Endothelial cell of umbilical vein (primary cell): Measurements from ENCODE around the gene USP35. TPM values are rescaled to one million over a fixed set of nuclear protein-coding genes. Genes with fewer than 3 reads are reported as not detected.

Source experiments
- BruUV-seq: library from RNA; stranded (reverse); fragments of 400-500 nt; replicated peaks from 2 replicates; lab custom pipeline; 2021; lab: Mats Ljungman, UMichigan
- CTCF ChIA-PET: fragments of 300-600, 350-600 bp; sonication (Branson Sonifier 250); formaldehyde crosslinking; loops from one replicate; lab custom pipeline; 2021; ENCODE audit warnings: antibody characterized with exemption, inconsistent platforms; lab: Charles Lee
- POLR2A ChIA-PET: fragments of 300-600, 350-600 bp; sonication (Branson Sonifier 250); formaldehyde crosslinking; loops from one replicate; lab custom pipeline; 2021; ENCODE audit warnings: antibody characterized with exemption, inconsistent platforms; lab: Charles Lee
- DNase-seq: peaks from one replicate; pipeline ENCODE4 v3.0.0-alpha.2; 2011; ENCODE audit warnings: low read depth, low spot score
- FAIRE-seq: peaks from 2 replicates; lab custom pipeline; 2011; peaks lifted over from hg19 to GRCh38; lab: Jason Lieb, UNC
- H2AFZ ChIP-seq: 2 replicates; pipeline ENCODE4 v1.6.0; 2012; ENCODE audit warnings: low read depth, low read length, control low read depth, inconsistent platforms
- H3K27ac ChIP-seq: 2 replicates; pipeline ENCODE4 v1.5.1; 2011; ENCODE audit warnings: low read depth, mild to moderate bottlenecking, control low read depth, low read length, moderate library complexity; ENCODE audit not compliant: insufficient read depth
- H3K27me3 ChIP-seq, 2 experiments: 2 replicates each; pipeline versions ENCODE4 v1.6.0 to v1.6.1; 2011; ENCODE audit warnings: low read length in 2 of 2, mixed read lengths in 1 of 2; ENCODE audit not compliant: control insufficient read depth in 2 of 2, insufficient read depth in 2 of 2
- H3K36me3 ChIP-seq, 2 experiments: 2 replicates in 1 of 2; 3 replicates in 1 of 2; pipeline ENCODE4 v1.5.1; 2011; ENCODE audit warnings: low read length in 2 of 2, mild to moderate bottlenecking in 1 of 2, moderate library complexity in 1 of 2; ENCODE audit not compliant: control insufficient read depth in 2 of 2, insufficient read depth in 2 of 2; ENCODE audit errors: extremely low read depth in 1 of 2
- H3K4me1 ChIP-seq: 3 replicates; pipeline ENCODE4 v1.5.1; 2011; ENCODE audit warnings: mild to moderate bottlenecking, low read length; ENCODE audit not compliant: control insufficient read depth, insufficient read depth; ENCODE audit errors: extremely low read depth
- H3K4me2 ChIP-seq: 2 replicates; pipeline ENCODE4 v1.6.1; 2011; ENCODE audit warnings: low read length, control low read depth, mixed read lengths; ENCODE audit not compliant: insufficient read depth
- H3K4me3 ChIP-seq, 3 experiments: fragments of 200-600 bp in 1 of 3; sonication (generic), shearing (Covaris generic) in 1 of 3; replicated peaks in 1 of 3; 2 replicates each; pipeline ENCODE4 v1.5.1; 2011 to 2016; ENCODE audit warnings: control low read depth in 3 of 3, low read length in 3 of 3, mild to moderate bottlenecking in 2 of 3, inconsistent platforms in 1 of 3, low read depth in 1 of 3, moderate library complexity in 1 of 3; ENCODE audit not compliant: insufficient read depth in 1 of 3
- H3K79me2 ChIP-seq: 2 replicates; pipeline ENCODE4 v1.6.0; 2012; ENCODE audit warnings: low read length, inconsistent platforms; ENCODE audit not compliant: control insufficient read depth, insufficient read depth
- H3K9ac ChIP-seq: replicated peaks from 2 replicates; pipeline ENCODE3; 2011; ENCODE audit warnings: low read length, control low read depth; ENCODE audit not compliant: insufficient read depth; ENCODE audit errors: extremely low read depth
- H3K9me1 ChIP-seq: replicated peaks from 3 replicates; pipeline ENCODE4 v1.6.0; 2011; ENCODE audit warnings: mild to moderate bottlenecking, low read length; ENCODE audit not compliant: control insufficient read depth, insufficient read depth; ENCODE audit errors: extremely low read depth
- H3K9me3 ChIP-seq: replicated peaks from 2 replicates; pipeline ENCODE4 v1.5.1; 2012; ENCODE audit warnings: low read length, inconsistent platforms; ENCODE audit not compliant: control insufficient read depth, insufficient read depth
- H4K20me1 ChIP-seq: replicated peaks from 2 replicates; pipeline ENCODE3; 2011; ENCODE audit warnings: mild to moderate bottlenecking, low read length; ENCODE audit not compliant: control insufficient read depth, insufficient read depth; ENCODE audit errors: extremely low read depth
- EZH2 ChIP-seq: IDR thresholded peaks from 2 replicates; pipeline ENCODE4 v1.6.1; 2012; ENCODE audit warnings: borderline replicate concordance, low read depth, mild to moderate bottlenecking, moderate library complexity, low read length, inconsistent platforms; ENCODE audit not compliant: severe bottlenecking
- GATA2 ChIP-seq: IDR thresholded peaks from 2 replicates; pipeline ENCODE4 v1.7.0; 2011; ENCODE audit warnings: low read depth, mild to moderate bottlenecking, moderate library complexity, mixed read lengths, low read length; ENCODE audit not compliant: insufficient read length, insufficient read depth
- JUN ChIP-seq: IDR thresholded peaks from 2 replicates; pipeline ENCODE4 v1.6.1; 2011; ENCODE audit warnings: borderline replicate concordance, low read depth; ENCODE audit not compliant: insufficient read length, insufficient read depth
- dilution Hi-C: fragments of 300-500 bp; cut with MboI; formaldehyde crosslinking; loops from one replicate; pipeline ENCODE4 v1.15.0; 2019; ENCODE audit warnings: low sequenced_read_pairs; ENCODE audit not compliant: extremely low pct_ligation_motif_present
- intact Hi-C: fragments of 100-400 bp; cut with micrococcal nuclease; formaldehyde crosslinking; loops from one replicate; pipeline ENCODE4 v1.10.0; 2022
- polyA plus RNA-seq, 4 experiments: library from polyadenylated mRNA; depleted of rRNA in 3 of 4; stranded (reverse) in 3 of 4; unstranded in 1 of 4; fragments of >200 nt; gene quantifications; 2 replicates each; pipeline versions ENCODE4 v1.2.1 to v1.2.3, GENCODE V29; 2011 to 2012; ENCODE audit warnings: missing spikeins in 1 of 4
- total RNA-seq: library from RNA; stranded (reverse); gene quantifications from 2 replicates; pipeline ENCODE4 v1.2.3, GENCODE V29; 2021
- TF ChIP-seq, protein P1 (sequence below): IDR thresholded peaks from 2 replicates; pipeline ENCODE4 v1.6.1; 2011; ENCODE audit not compliant: insufficient read depth, insufficient read length

USP35 gene
- total and polyA plus RNA-seq, 2 donors (not counting 3 experiments of a cell fraction or from before 2014, with no cell fraction given) = 8.9 to 12.4 TPM

DNA sequence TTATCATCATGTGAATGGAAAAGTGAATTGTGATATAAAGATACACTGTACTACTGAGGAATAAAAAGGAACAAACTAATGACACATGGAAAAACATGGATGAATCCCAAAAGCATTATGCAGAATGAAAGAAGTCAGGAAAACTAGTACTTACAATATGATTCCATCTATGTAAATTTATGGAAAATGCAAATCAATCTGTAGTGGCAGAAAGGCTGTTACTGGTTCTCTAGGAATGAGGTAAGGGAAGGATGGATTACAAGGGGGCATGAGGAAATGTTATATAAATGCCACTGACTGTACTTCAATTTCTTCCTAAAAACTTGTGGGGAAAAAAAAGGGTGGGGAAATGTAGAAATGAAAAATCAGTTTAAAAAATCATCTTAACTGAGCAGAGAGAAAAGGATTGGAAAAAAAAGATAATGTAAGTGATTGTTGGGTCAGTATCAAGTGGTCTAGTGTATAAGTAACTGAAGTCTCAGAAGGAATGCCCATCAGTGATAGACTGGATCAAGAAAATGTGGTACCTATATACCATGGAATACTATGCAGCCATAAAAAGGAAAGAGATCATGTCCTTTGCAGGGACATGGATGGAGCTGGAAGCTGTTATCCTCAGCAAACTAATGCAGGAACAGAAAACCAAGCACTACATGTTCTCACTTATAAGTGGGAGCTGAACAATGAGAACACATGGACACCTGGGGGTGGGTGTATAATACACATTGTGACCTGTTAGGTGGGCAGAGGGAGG lies 48.8 kb downstream of the USP35 start:
- DNase-seq (no peak), FAIRE-seq (no peak)
- Histone ChIP-seq H3K36me3 (no peaks in the 10 kb centered on the region), H3K9me3 (no peaks in the 10 kb centered on the region), H2AFZ (no peak overlapping the region), H3K9ac (no peak overlapping the region), H3K4me3 (no peak overlapping the region), H3K27me3 (no peaks in the 10 kb centered on the region), H3K4me2 (no peak overlapping the region), H3K27ac (no peak overlapping the region), H4K20me1 (no peaks in the 10 kb centered on the region), H3K4me1 (no peaks in the 10 kb centered on the region), H3K9me1 (no peaks in the 10 kb centered on the region), H3K79me2 (peaks cover 4% of the 10 kb centered on the region)
- intact Hi-C loops (no loop called here), dilution Hi-C loops (no loop called here)
- POLR2A ChIA-PET = no interaction called here
- CTCF ChIA-PET = interaction anchor here (0.8 to 3.1 kb wide), 3 partner anchors 9 to 327 kb away, joined by 3 to 21 read pairs (median 9); no protein-coding TSS in a partner anchor
- TF ChIP-seq GATA2 (no peak), EZH2 (no peak), JUN (no peak)
- TF ChIP-seq, protein P1, sequence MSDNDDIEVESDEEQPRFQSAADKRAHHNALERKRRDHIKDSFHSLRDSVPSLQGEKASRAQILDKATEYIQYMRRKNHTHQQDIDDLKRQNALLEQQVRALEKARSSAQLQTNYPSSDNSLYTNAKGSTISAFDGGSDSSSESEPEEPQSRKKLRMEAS = no peak
- no TSS peak for BruUV-seq

DNA sequence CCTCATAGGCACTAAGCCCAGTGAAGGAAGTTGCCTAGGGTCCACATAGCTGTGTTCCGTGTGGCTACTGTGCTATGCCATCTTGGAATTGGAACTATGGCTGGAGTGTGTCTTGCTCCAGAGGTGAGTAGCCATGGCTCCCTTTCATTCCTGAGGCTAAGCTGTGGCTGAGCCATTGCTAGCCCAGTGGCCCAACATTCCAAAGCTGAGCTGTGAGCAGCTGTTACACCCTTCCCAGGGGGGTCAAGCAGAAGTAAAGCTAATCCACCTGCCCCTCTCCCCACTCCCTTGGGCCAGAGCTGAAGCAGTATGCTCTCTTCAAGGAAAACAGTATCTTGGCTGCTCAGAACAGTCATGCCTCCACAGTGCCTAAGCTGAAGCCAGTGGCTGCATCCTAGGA lies 51.1 kb downstream of the USP35 start:
- H2AFZ ChIP-seq = no peak overlapping the region
- no peaks in the 10 kb centered on the region for H3K9me1 ChIP-seq
- no peaks in the 10 kb centered on the region for H3K36me3 ChIP-seq
- no peaks in the 10 kb centered on the region for H4K20me1 ChIP-seq
- BruUV-seq = no TSS peak
- no peaks in the 10 kb centered on the region for H3K9me3 ChIP-seq
- dilution Hi-C loops (no loop called here), intact Hi-C loops (no loop called here)
- no peak for TF ChIP-seq GATA2
- peaks cover 3% of the 10 kb centered on the region for H3K4me1 ChIP-seq
- H3K4me3 ChIP-seq = no peak overlapping the region
- H3K27me3 ChIP-seq = no peaks in the 10 kb centered on the region
- H3K9ac ChIP-seq = no peak overlapping the region
- DNase-seq = no peak
- FAIRE-seq = no peak
- peaks cover 4% of the 10 kb centered on the region for H3K79me2 ChIP-seq
- POLR2A ChIA-PET = no interaction called here
- CTCF ChIA-PET = interaction anchor here (1.2 to 3.1 kb wide), 3 partner anchors 12 to 325 kb away, joined by 5 to 21 read pairs (median 12); no protein-coding TSS in a partner anchor
- no peak overlapping the region for H3K27ac ChIP-seq
- no peak overlapping the region for H3K4me2 ChIP-seq
